ENCODE measurements around the gene SYK. TPM values are rescaled to one million over a fixed set of nuclear protein-coding genes. Genes with fewer than 3 reads are reported as not detected.
A peak's percentile ranks its signal among the peaks of the same experiment; 100 is the strongest.

Gene SYK
- total RNA-seq, 1 donor from 2014 or later: 0.55 TPM

DNA sequence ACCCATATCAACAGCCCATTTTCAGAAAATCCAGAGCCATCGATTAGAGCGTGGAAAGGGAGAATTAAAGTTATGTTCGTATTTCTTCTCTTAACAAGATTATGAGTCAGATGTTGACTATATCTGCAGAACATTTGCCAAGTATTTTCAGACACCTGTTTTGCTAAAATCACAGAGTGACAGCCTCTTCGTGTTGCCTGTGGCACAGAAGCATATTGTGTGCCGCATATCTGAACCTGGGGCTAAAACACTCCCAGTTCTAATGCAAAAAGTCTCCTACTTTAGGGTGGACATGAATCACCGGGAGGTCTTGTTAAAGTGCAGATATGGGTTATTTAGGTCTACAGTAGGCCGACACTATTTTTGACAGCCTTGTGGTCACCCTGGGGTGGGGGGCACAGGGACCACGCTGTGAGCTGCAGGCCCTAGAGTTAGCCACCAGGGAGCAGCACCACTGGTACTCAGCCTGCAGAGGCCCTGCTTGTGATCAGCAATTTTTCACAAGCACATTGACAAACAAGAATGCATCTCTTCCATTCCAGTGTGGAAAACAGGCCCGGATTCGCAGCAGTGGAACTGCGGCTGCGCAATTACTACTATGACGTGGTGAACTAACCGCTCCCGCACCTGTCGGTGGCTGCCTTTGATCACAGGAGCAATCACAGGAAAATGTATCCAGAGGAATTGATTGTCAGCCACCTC, 93.5 kb downstream of the SYK start:
- Mint-ChIP-seq H3K27me3 (ENCODE audit: low read depth) (peaks cover 9% of the 10 kb centered on the region), H3K4me3 (ENCODE audit: unreplicated experiment) (no peak overlapping the region), H3K27ac (ENCODE audit: unreplicated experiment) (no peak overlapping the region), H3K9me3 (ENCODE audit: low read depth) (no peaks in the 10 kb centered on the region), H3K36me3 (ENCODE audit: low read depth) (no peaks in the 10 kb centered on the region), H3K4me1 (ENCODE audit: low read depth) (no peaks in the 10 kb centered on the region)
- no peak for DNase-seq (ENCODE audit: low spot score)
- TF ChIP-seq, protein P1, sequence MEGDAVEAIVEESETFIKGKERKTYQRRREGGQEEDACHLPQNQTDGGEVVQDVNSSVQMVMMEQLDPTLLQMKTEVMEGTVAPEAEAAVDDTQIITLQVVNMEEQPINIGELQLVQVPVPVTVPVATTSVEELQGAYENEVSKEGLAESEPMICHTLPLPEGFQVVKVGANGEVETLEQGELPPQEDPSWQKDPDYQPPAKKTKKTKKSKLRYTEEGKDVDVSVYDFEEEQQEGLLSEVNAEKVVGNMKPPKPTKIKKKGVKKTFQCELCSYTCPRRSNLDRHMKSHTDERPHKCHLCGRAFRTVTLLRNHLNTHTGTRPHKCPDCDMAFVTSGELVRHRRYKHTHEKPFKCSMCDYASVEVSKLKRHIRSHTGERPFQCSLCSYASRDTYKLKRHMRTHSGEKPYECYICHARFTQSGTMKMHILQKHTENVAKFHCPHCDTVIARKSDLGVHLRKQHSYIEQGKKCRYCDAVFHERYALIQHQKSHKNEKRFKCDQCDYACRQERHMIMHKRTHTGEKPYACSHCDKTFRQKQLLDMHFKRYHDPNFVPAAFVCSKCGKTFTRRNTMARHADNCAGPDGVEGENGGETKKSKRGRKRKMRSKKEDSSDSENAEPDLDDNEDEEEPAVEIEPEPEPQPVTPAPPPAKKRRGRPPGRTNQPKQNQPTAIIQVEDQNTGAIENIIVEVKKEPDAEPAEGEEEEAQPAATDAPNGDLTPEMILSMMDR (IDR thresholded peaks at IDR 0.05): peak; percentile 74

DNA sequence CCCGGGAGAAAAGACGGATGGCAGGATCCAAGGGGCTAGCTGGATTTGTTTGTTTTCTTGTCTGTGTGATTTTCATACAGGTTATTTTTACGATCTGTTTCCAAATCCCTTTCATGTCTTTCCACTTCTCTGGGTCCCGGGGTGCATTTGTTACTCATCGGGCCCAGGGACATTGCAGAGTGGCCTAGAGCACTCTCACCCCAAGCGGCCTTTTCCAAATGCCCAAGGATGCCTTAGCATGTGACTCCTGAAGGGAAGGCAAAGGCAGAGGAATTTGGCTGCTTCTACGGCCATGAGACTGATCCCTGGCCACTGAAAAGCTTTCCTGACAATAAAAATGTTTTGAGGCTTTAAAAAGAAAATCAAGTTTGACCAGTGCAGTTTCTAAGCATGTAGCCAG, 94.2 kb downstream of the SYK start:
- Mint-ChIP-seq H3K36me3 (ENCODE audit: low read depth) (no peaks in the 10 kb centered on the region), H3K9me3 (ENCODE audit: low read depth) (no peaks in the 10 kb centered on the region), H3K4me3 (ENCODE audit: unreplicated experiment) (no peak overlapping the region), H3K27me3 (ENCODE audit: low read depth) (peaks cover 6% of the 10 kb centered on the region), H3K27ac (ENCODE audit: unreplicated experiment) (no peak overlapping the region), H3K4me1 (ENCODE audit: low read depth) (no peaks in the 10 kb centered on the region)
- TF ChIP-seq, protein P1 (IDR thresholded peaks at IDR 0.05): no peak
- no peak for DNase-seq (ENCODE audit: low spot score)

DNA sequence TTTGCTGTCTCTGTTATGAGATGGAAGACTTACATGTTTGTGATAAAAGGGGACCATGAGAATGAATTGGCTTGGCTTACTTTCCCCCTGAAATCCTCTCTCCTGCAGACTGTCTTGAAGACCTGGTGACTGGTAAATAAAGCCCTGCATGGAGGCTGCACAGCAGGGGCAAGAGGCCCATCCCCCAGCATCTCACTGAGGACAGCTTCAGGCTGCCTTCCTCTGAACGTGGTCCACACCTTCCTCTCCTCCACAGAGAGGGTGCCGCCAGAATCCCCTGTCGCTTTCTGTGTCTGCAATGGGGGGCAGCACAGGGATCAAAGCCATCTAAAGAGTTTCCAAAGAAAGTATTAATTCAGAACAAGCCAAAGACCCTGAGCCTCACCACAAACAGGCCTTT, 94.6 kb downstream of the SYK start:
- H3K4me1 Mint-ChIP-seq (ENCODE audit: low read depth): no peaks in the 10 kb centered on the region
- no peak overlapping the region for H3K27ac Mint-ChIP-seq (ENCODE audit: unreplicated experiment)
- H3K27me3 Mint-ChIP-seq (ENCODE audit: low read depth): peaks cover 6% of the 10 kb centered on the region
- no peaks in the 10 kb centered on the region for H3K36me3 Mint-ChIP-seq (ENCODE audit: low read depth)
- H3K9me3 Mint-ChIP-seq (ENCODE audit: low read depth): no peaks in the 10 kb centered on the region
- TF ChIP-seq, protein P1 (IDR thresholded peaks at IDR 0.05): no peak
- DNase-seq (ENCODE audit: low spot score): no peak
- no peak overlapping the region for H3K4me3 Mint-ChIP-seq (ENCODE audit: unreplicated experiment)

DNA sequence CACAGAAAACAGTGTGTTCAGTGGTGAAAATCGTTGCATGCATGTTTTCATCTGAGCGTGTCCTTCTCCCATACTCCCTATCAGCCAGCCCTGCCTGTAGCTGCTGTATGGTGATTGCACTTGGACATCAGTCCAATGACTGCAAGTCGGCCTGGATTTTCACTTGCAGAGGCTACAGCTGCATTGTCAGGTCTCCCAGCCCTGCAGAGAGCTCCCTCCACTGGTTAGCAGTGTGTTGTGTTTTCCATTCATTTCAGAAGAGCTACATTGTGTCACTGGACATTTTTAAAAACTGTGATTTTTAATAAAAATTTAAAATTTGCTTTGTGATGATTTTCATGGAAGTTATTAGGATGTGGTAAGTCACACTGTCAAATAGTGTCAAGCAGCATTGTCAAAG, 96.6 kb downstream of the SYK start:
- peaks cover 14% of the 10 kb centered on the region for H3K9me3 Mint-ChIP-seq (ENCODE audit: low read depth)
- H3K4me3 Mint-ChIP-seq (ENCODE audit: unreplicated experiment): no peak overlapping the region
- DNase-seq (ENCODE audit: low spot score): no peak
- H3K4me1 Mint-ChIP-seq (ENCODE audit: low read depth): no peaks in the 10 kb centered on the region
- TF ChIP-seq, protein P1 (IDR thresholded peaks at IDR 0.05): peak; percentile 52
- peaks cover 3% of the 10 kb centered on the region for H3K36me3 Mint-ChIP-seq (ENCODE audit: low read depth)
- no peak overlapping the region for H3K27ac Mint-ChIP-seq (ENCODE audit: unreplicated experiment)
- peaks cover 3% of the 10 kb centered on the region for H3K27me3 Mint-ChIP-seq (ENCODE audit: low read depth)

DNA sequence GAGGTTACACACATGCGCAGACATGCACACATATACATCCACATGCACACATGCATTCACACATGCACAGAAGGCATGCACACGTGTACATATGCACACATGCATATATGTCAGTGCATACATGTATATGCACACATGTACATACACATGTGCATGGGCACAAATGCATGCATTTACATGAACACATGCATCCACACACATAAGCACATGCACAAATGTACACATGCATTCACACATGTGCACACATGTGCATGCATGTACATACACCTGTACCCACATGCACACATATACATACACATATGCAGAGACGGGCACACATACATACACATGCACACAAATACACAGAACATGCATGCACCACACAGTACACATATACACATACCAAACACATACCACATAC, 97.7 kb downstream of the SYK start:
- Mint-ChIP-seq H3K4me1 (ENCODE audit: low read depth) (no peaks in the 10 kb centered on the region), H3K4me3 (ENCODE audit: unreplicated experiment) (no peak overlapping the region), H3K36me3 (ENCODE audit: low read depth) (peaks cover 3% of the 10 kb centered on the region), H3K27me3 (ENCODE audit: low read depth) (no peaks in the 10 kb centered on the region), H3K9me3 (ENCODE audit: low read depth) (peaks cover 16% of the 10 kb centered on the region), H3K27ac (ENCODE audit: unreplicated experiment) (no peak overlapping the region)
- TF ChIP-seq, protein P1 (IDR thresholded peaks at IDR 0.05): no peak
- DNase-seq (ENCODE audit: low spot score): no peak
